HG03432 (cell line): ENCODE measurements around the gene ZNF444.
A peak's percentile ranks its signal among the peaks of the same experiment; 100 is the strongest.

Experiments used
- ATAC-seq: cut with Tn5 transposase; IDR thresholded peaks from one replicate; pipeline ENCODE4 v1.9.1; 2021; ENCODE audit warnings: mild to moderate bottlenecking, moderate library complexity; ENCODE audit not compliant: unreplicated experiment

The ZNF444 gene

GRCh38 chr19:56121180-56122167 is 19.6 kb upstream of the ZNF444 start, which contains the start of gene ZNF787:
Gene ZNF787, minus strand, starts transcription at chr19:56121295. Its CDS starts 18,078 bp downstream, at chr19:56103217.
- ATAC-seq, result peak; percentile 84

GRCh38 chr19:56123266-56123891 is 17.7 kb upstream of the ZNF444 start:
- ATAC-seq, result no peak

- no peak for ATAC-seq
Measured at GRCh38 chr19:56124578-56124977, 16.5 kb upstream of the ZNF444 start.

GRCh38 chr19:56125806-56126590 is 15.1 kb upstream of the ZNF444 start:
- no peak for ATAC-seq

- ATAC-seq, result no peak
Measured at GRCh38 chr19:56126983-56127780, 13.9 kb upstream of the ZNF444 start.

GRCh38 chr19:56130006-56130405 is 11.1 kb upstream of the ZNF444 start:
- ATAC-seq, result no peak

GRCh38 chr19:56131651-56132050 is 9.4 kb upstream of the ZNF444 start:
- ATAC-seq, result no peak

GRCh38 chr19:56132316-56132822 is 8.7 kb upstream of the ZNF444 start:
- ATAC-seq, result no peak

GRCh38 chr19:56133858-56134653 is 7.0 kb upstream of the ZNF444 start:
- peak; percentile 74 for ATAC-seq

- no peak for ATAC-seq
Measured at GRCh38 chr19:56134654-56134921, 6.5 kb upstream of the ZNF444 start.

- no peak for ATAC-seq
Measured at GRCh38 chr19:56136362-56136761, 4.7 kb upstream of the ZNF444 start.

- ATAC-seq, result no peak
Measured at GRCh38 chr19:56137405-56137804, 3.7 kb upstream of the ZNF444 start.

- ATAC-seq, result no peak
Measured at GRCh38 chr19:56138069-56138468, 3.0 kb upstream of the ZNF444 start.

- ATAC-seq, result no peak
Measured at GRCh38 chr19:56139847-56140582, 1.1 kb upstream of the ZNF444 start.

GRCh38 chr19:56141417-56141993 is 418 bp downstream of the ZNF444 start:
- no peak for ATAC-seq

GRCh38 chr19:56142087-56142787 is 1.1 kb downstream of the ZNF444 start:
- no peak for ATAC-seq

GRCh38 chr19:56142897-56143434 is 1.9 kb downstream of the ZNF444 start:
- ATAC-seq, result no peak

GRCh38 chr19:56144376-56144775 is 3.3 kb downstream of the ZNF444 start:
- no peak for ATAC-seq
